Right cardiac atrium (tissue), 5 donors: ENCODE data around the gene SPEG. TPM values are rescaled to one million over a fixed set of nuclear protein-coding genes. Genes with fewer than 3 reads are reported as not detected.
A peak's percentile ranks its signal among the peaks of the same experiment; 100 is the strongest.
"Not testable (repeated sequence)": the region's sequence is repeated elsewhere in the genome, so short reads cannot be mapped to it uniquely, and the experiment has no call there.

Experiments used
- ATAC-seq, 2 donors: fragments of 200-7000 bp; cut with Tn5 transposase; one replicate each; pipeline versions ENCODE4 v1.8.0 to v1.9.1; 2020; ENCODE audit warnings: moderate library complexity in 2 of 2, mild to moderate bottlenecking in 1 of 2
- DNase-seq, 3 donors: peaks; one replicate each; pipeline ENCODE4 v3.0.0-alpha.2; 2020
- H3K27ac ChIP-seq: one replicate; pipeline ENCODE4 v1.5.1; 2013; ENCODE audit warnings: mild to moderate bottlenecking, low read length, control low read depth, moderate library complexity
- H3K27me3 ChIP-seq: one replicate; pipeline ENCODE4 v1.6.1; 2013; ENCODE audit not compliant: control insufficient read depth, insufficient read depth
- H3K4me1 ChIP-seq: one replicate; pipeline ENCODE4 v1.6.1; 2013; ENCODE audit warnings: low read length; ENCODE audit not compliant: control insufficient read depth, insufficient read depth
- H3K4me3 ChIP-seq: one replicate; pipeline ENCODE4 v1.5.1; 2013; ENCODE audit warnings: low read length, control low read depth
- H3K9me3 ChIP-seq: one replicate; pipeline ENCODE4 v1.6.1; 2013; ENCODE audit warnings: low read length; ENCODE audit not compliant: control insufficient read depth
- WGBS: extraction: QIAGEN DNeasy Blood & Tissue Kit; methylation state at CpG from one replicate; pipeline ENCODE4 v1.1.7; 2013; 5-methylcytosine and 5-hydroxymethylcytosine counted together
- intact Hi-C, 4 donors: fragments of 100-400 bp; cut with DNase I; formaldehyde crosslinking; loops; one replicate each; pipeline versions ENCODE4 v1.11.0 to v1.14.0; 2022 to 2023
- polyA plus RNA-seq: library from polyadenylated mRNA; stranded (reverse); fragments of 200-250 nt; gene quantifications from one replicate; pipeline ENCODE4 v1.2.3, GENCODE V29; 2013
- total RNA-seq, 4 donors: library from RNA; stranded (reverse); fragmentation: NEBNext Ultra II Directional; extraction: Animal tissue kit (Norgen Biotek cat#: 25700); gene quantifications; one replicate each; pipeline ENCODE4 v1.2.1, GENCODE V29; 2021
- donor health status: healthy with polysubstance abuse.
- donor health status: DM: no; HTN: yes; CAD: no.
- donor health status: DM: no; HTN: no; CAD: no.
- donor health status: DM: no; HTN: yes; CAD: no; lungs with severe emphysema.
- donor health status: DM: yes; HTN: yes; CAD: no.

The SPEG gene
- total and polyA plus RNA-seq, 5 donors = 85.5 to 176 (median 157) TPM

- Histone ChIP-seq H3K27ac (peak overlapping the region; percentile 78), H3K4me3 (no peak overlapping the region), H3K4me1 (peaks cover 4% of the 10 kb centered on the region), H3K27me3 (no peaks in the 10 kb centered on the region), H3K9me3 (no peaks in the 10 kb centered on the region)
- intact Hi-C loops = loop anchor here in 1 of 4 donors (10.0 kb wide), 1 partner anchor 49 kb away; no protein-coding TSS in a partner anchor
- WGBS = 68% methylated on average over 9 of the region's 9 CpGs
- ATAC-seq (peak; percentile 53 to 68), DNase-seq (peak in 2 of 3 donors; percentile 73 to 85)
These were observed 29.2 kb upstream of the SPEG start for GRCh38 chr2:219405451-219405850.

GRCh38 chr2:219405958-219406860, 28.4 kb upstream of the SPEG start:
- DNase-seq = peak in 1 of 3 donors; percentile 11
- no peak for ATAC-seq
- 81% methylated on average over 7 of the region's 7 CpGs for WGBS
- intact Hi-C loops = loop anchor here in 1 of 4 donors (10.0 kb wide), 1 partner anchor 49 kb away; no protein-coding TSS in a partner anchor
- Histone ChIP-seq H3K4me1 (peaks cover 4% of the 10 kb centered on the region), H3K27ac (peak overlapping the region; percentile 78), H3K4me3 (no peak overlapping the region), H3K9me3 (no peaks in the 10 kb centered on the region), H3K27me3 (no peaks in the 10 kb centered on the region)

DNA sequence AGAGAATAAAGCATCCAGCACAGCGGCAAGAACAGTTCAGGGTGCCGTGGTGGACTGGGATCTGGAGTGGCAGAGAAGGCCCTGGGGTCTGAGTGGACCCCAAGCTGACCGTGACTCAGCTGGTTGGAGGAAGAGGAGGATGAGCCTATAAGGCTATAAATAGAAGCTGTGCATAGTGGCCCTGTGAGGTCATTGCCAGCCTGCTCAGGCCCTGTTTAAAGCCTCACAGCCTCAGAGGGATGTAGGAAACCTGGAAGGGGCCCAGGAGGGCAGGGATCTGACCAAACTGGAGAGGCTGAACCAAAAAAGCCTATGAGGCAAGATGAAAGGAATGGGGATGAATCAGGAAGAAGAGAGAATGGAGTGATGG, 27.8 kb upstream of the SPEG start:
- Histone ChIP-seq H3K9me3 (no peaks in the 10 kb centered on the region), H3K27ac (peak overlapping the region; percentile 78), H3K4me1 (peaks cover 4% of the 10 kb centered on the region), H3K4me3 (no peak overlapping the region), H3K27me3 (no peaks in the 10 kb centered on the region)
- intact Hi-C loops = loop anchor here in 1 of 4 donors (10.0 kb wide), 1 partner anchor 48 kb away; no protein-coding TSS in a partner anchor
- 62% methylated on average over 3 of the region's 3 CpGs for WGBS
- ATAC-seq (peak; percentile 45 to 55), DNase-seq (peak; percentile 64 to 79 (median 76))

DNA sequence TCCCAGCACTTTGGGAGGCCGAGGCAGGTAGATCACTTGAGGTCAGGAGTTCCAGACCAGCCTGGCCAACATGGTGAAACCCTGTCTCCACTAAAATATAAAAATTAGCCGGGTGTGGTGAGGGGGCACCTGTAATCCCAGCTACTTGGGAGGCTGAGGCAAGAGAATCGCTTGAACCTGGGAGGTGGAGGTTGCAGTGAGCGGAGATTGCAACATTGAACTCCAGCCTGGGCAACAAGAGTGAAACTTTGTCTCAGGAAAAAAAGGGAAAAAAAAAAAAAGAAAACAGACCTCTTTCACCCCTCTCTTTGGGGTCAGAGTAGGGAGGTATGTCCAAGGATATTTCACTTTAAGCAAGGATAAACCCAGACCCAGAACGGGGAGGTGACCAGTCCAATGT, 27.3 kb upstream of the SPEG start:
- peak overlapping the region; percentile 78 for H3K27ac ChIP-seq
- 68% methylated on average over 5 of the region's 5 CpGs for WGBS
- intact Hi-C loops = loop anchor here in 1 of 4 donors (10.0 kb wide), 1 partner anchor 47 kb away; no protein-coding TSS in a partner anchor
- not testable (repeated sequence) for H3K27me3 ChIP-seq, H3K9me3 ChIP-seq, H3K4me3 ChIP-seq, DNase-seq, H3K4me1 ChIP-seq, ATAC-seq

DNA sequence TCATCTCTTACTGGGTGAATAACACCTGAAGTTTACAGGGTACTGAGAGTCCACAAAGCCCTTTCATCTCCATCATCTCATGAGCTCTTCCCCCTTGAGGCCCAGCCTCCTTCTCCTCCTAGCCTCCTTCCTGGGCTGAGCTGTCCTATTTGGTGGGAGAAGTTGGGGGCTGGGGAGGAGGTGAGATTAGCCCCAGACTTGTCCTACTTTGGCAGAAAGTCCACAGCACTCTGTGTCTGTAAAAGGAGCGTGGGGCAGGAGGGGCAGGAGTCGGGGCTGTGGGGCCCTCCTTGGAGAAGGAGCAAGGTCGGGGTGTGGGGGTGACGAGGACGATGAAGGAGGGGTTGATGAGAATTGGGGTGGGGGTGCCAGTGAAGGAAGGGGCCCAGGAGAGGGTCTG, 26.4 kb upstream of the SPEG start:
- DNase-seq = no peak
- intact Hi-C loops = loop anchor here in 1 of 4 donors (10.0 kb wide), 1 partner anchor 47 kb away; no protein-coding TSS in a partner anchor
- WGBS = 52% methylated on average over 5 of the region's 5 CpGs
- no peaks in the 10 kb centered on the region for H3K27me3 ChIP-seq
- no peak overlapping the region for H3K4me3 ChIP-seq
- H3K9me3 ChIP-seq = no peaks in the 10 kb centered on the region
- peaks cover 4% of the 10 kb centered on the region for H3K4me1 ChIP-seq
- no peak for ATAC-seq
- H3K27ac ChIP-seq = peak overlapping the region; percentile 78

GRCh38 chr2:219408631-219409030, 26.0 kb upstream of the SPEG start:
- no peaks in the 10 kb centered on the region for H3K27me3 ChIP-seq
- no peaks in the 10 kb centered on the region for H3K9me3 ChIP-seq
- H3K27ac ChIP-seq = peak overlapping the region; percentile 78
- WGBS = 32% methylated on average over 8 of the region's 8 CpGs
- ATAC-seq (peak in 1 of 2 donors; percentile 17), DNase-seq (peak in 1 of 3 donors; percentile 45)
- intact Hi-C loops = loop anchor here in 1 of 4 donors (10.0 kb wide), 1 partner anchor 46 kb away; no protein-coding TSS in a partner anchor
- H3K4me3 ChIP-seq = no peak overlapping the region
- peaks cover 4% of the 10 kb centered on the region for H3K4me1 ChIP-seq

DNA sequence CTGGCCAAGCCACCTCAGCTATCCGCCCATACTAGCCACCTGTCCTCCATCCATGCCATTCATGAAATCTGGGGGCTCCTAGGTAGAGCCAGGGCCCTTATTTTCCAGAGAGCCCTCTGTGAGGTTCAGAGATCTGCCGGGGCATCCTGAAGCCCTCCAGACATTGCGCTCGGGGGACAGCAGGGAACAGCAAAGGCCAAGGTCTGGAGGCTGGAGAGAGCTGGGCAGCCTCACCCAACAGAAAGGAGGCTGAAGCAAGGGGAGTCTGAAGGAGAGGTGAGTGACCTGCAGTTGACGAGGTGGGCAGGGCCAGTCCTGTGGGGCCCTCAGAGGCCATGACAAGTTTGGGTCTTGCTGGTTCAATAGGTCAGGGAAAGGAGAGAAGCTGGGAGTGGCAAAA, 25.0 kb upstream of the SPEG start:
- Histone ChIP-seq H3K27me3 (no peaks in the 10 kb centered on the region), H3K9me3 (no peaks in the 10 kb centered on the region), H3K4me1 (peaks cover 4% of the 10 kb centered on the region), H3K4me3 (no peak overlapping the region), H3K27ac (peak overlapping the region; percentile 59)
- 94% methylated on average over 5 of the region's 5 CpGs for WGBS
- ATAC-seq = no peak
- no peak for DNase-seq
- intact Hi-C loops = loop anchor here in 1 of 4 donors (10.0 kb wide), 1 partner anchor 45 kb away; no protein-coding TSS in a partner anchor

DNA sequence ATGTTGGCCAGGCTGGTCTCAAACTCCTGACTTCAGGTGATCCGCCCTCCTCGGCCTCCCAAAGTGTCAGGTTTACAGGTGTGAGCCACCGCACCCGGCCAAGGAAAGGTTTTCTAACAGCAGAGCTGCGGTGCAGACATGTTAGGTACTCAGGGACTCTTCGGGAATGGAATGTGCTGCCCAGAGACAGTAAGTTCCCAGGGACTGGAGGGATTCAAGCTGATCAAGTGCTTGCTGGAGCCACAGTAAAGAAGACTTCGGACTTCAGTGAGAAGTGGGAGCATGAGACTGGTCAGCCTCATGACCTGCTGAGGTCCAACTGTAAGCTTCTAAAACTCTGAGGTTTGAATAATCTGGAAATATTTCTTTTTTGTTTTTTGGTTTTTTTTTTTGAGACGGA, 24.3 kb upstream of the SPEG start:
- intact Hi-C loops = no loop called here

DNA sequence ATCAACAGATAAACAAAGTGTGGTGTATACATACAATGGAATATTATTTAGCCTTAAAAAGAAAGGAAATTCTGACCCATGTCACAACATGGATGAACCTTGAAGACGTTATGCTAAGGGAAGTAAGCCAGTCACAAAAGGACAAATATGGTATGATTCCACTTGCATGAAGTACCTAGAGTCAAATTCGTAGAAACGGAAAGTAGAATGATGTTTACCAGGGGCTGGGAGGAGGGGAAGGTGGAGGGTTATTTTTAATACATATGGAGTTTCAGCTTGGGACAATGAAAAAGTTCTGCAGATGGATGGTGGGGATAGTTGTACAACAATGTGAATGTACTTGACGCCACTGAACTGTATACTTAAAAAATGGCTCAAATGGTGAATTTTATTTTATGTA, 19.8 kb upstream of the SPEG start:
- ATAC-seq (no peak), DNase-seq (no peak)
- Histone ChIP-seq H3K9me3 (no peaks in the 10 kb centered on the region), H3K4me3 (no peak overlapping the region), H3K27me3 (no peaks in the 10 kb centered on the region), H3K4me1 (no peaks in the 10 kb centered on the region), H3K27ac (no peak overlapping the region)
- 70% methylated on average over 4 of the region's 4 CpGs for WGBS
- intact Hi-C loops = no loop called here

More for the DNA sequence above, 24.3 kb upstream of the SPEG start:
- no peaks in the 10 kb centered on the region for H3K27me3 ChIP-seq
- WGBS = 79% methylated on average over 8 of the region's 8 CpGs
- H3K27ac ChIP-seq = no peak overlapping the region
- ATAC-seq (no peak), DNase-seq (no peak)
- H3K9me3 ChIP-seq = no peaks in the 10 kb centered on the region
- H3K4me3 ChIP-seq = no peak overlapping the region
- H3K4me1 ChIP-seq = peaks cover 4% of the 10 kb centered on the region

GRCh38 chr2:219415580-219416234, 18.9 kb upstream of the SPEG start:
- Histone ChIP-seq H3K27me3 (no peaks in the 10 kb centered on the region), H3K4me1 (no peaks in the 10 kb centered on the region), H3K4me3 (no peak overlapping the region), H3K9me3 (no peaks in the 10 kb centered on the region), H3K27ac (peak overlapping the region; percentile 95)
- ATAC-seq = no peak
- intact Hi-C loops = no loop called here
- 51% methylated on average over 5 of the region's 5 CpGs for WGBS
- no peak for DNase-seq

DNA sequence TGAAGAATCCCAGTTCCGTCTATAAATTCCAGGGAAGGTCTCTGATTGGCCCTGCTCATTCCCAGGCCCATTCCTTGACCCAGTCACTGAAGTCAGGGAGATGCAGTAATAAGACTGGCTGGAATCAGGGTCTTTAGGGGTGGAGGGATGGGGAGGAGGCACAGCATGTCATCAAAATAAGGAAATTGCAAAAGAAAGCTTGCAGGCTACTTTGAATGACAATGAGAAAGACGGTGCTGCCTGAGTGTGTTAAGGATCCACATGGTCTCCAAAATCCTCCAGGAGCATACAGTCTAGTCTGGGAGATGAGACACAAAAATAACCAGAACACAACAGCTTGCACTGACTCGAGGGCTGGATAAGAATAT, 18.4 kb upstream of the SPEG start:
- DNase-seq = no peak
- intact Hi-C loops = no loop called here
- H3K27me3 ChIP-seq = no peaks in the 10 kb centered on the region
- H3K27ac ChIP-seq = peak overlapping the region; percentile 95
- no peak overlapping the region for H3K4me3 ChIP-seq
- ATAC-seq = no peak
- no peaks in the 10 kb centered on the region for H3K9me3 ChIP-seq
- H3K4me1 ChIP-seq = no peaks in the 10 kb centered on the region
- WGBS = 24% methylated on average over 3 of the region's 3 CpGs
